ENCODE results near the gene SLC39A2.

DNA sequence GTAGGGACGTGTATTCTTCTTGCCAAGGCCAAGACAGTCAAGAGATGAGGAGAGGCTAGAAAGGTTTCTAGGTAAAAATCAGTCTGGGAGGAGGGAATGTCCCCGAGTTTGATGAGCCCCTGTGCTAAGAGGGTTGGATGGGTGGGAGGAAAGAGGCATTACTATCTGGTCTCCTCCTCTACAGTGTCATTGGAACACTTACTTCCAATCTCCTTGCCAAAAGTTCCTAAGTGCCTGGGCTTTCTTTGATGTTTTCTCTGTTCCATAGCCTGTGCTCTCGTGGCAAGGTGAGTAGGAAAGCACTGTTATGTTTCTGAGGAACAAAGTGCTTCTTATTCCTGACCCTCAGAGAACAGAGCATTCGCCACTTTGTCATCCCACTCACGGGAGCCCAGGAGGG, 35.6 kb downstream of the SLC39A2 start, which contains the start of gene RNASE13:
- TF ChIP-seq CTCF (IDR thresholded peaks at IDR 0.05) (no peak), POLR2A (IDR thresholded peaks at IDR 0.05) (no peak)
